ENCODE measurements around the gene LMBR1L.

- TF ChIP-seq CTCF (conservative IDR thresholded peaks at IDR 0.05; ENCODE audit: low read length): no peak
- no peak for TF ChIP-seq EZH2phosphoT487 (IDR thresholded peaks at IDR 0.05; ENCODE audit: borderline replicate concordance)
Observed at GRCh38 chr12:49129332-49130150, 18.9 kb upstream of the LMBR1L start.

All from Loucy (cell line).